WTC11 (cell line): ENCODE measurements around the gene EEF1AKMT3.

ENCODE experiments used
- CREB1 ChIP-seq: sonication (generic); formaldehyde crosslinking; IDR thresholded peaks from 2 replicates; pipeline ENCODE4 v1.8.0; 2023; ENCODE audit warnings: mild to moderate bottlenecking, missing genetic modification reagents
- MYBL2 ChIP-seq: sonication (generic); formaldehyde crosslinking; IDR thresholded peaks from 2 replicates; pipeline ENCODE4 v1.8.1; 2023; ENCODE audit warnings: mild to moderate bottlenecking, moderate library complexity, missing genetic modification reagents
- NFYB ChIP-seq: sonication (generic); formaldehyde crosslinking; conservative IDR thresholded peaks from 2 replicates; pipeline ENCODE4 v1.8.0; 2022; ENCODE audit warnings: low read depth, missing genetic modification reagents
- SP1 ChIP-seq: sonication (generic); formaldehyde crosslinking; conservative IDR thresholded peaks from 2 replicates; pipeline ENCODE4 v1.8.1; 2022; ENCODE audit warnings: missing genetic modification reagents
- ZNF121 ChIP-seq: sonication (generic); formaldehyde crosslinking; IDR thresholded peaks from 2 replicates; pipeline ENCODE4 v1.8.0; 2023; ENCODE audit warnings: missing genetic modification reagents
- TF ChIP-seq, protein P1 (sequence below): fragments of 200-600 bp; IDR thresholded peaks from 2 replicates; pipeline ENCODE4 v1.8.0; 2022; ENCODE audit warnings: antibody characterized with exemption
- TF ChIP-seq, protein P2 (sequence below): sonication (generic); formaldehyde crosslinking; IDR thresholded peaks from 2 replicates; pipeline ENCODE4 v1.8.1; 2023; ENCODE audit warnings: mild to moderate bottlenecking, missing genetic modification reagents, moderate library complexity
- TF ChIP-seq, protein P3 (sequence below): fragments of 250-450 bp; sonication (Bioruptor Pico); conservative IDR thresholded peaks from 2 replicates; pipeline ENCODE4 v1.9.0; 2021; ENCODE audit warnings: mild to moderate bottlenecking

DNA sequence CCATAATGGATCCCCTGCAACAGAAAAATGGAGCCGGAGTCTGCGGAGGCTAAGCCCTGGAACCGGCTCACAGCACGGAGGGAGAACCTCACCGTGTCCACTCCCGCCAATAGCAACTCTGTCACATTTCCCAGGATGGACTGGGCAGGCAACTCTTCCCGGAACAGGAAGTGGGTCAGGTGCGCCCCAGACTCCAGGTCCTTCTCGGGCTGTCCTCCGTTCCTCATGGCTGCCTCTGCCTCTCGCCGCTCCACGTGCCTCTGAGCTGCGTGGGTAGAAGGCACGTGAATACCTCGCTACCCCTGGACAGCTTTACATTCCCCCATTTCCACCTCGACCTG lies 7.8 kb upstream of the EEF1AKMT3 start:
- TF ChIP-seq, protein P1, sequence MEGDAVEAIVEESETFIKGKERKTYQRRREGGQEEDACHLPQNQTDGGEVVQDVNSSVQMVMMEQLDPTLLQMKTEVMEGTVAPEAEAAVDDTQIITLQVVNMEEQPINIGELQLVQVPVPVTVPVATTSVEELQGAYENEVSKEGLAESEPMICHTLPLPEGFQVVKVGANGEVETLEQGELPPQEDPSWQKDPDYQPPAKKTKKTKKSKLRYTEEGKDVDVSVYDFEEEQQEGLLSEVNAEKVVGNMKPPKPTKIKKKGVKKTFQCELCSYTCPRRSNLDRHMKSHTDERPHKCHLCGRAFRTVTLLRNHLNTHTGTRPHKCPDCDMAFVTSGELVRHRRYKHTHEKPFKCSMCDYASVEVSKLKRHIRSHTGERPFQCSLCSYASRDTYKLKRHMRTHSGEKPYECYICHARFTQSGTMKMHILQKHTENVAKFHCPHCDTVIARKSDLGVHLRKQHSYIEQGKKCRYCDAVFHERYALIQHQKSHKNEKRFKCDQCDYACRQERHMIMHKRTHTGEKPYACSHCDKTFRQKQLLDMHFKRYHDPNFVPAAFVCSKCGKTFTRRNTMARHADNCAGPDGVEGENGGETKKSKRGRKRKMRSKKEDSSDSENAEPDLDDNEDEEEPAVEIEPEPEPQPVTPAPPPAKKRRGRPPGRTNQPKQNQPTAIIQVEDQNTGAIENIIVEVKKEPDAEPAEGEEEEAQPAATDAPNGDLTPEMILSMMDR = no peak
- TF ChIP-seq, protein P2, sequence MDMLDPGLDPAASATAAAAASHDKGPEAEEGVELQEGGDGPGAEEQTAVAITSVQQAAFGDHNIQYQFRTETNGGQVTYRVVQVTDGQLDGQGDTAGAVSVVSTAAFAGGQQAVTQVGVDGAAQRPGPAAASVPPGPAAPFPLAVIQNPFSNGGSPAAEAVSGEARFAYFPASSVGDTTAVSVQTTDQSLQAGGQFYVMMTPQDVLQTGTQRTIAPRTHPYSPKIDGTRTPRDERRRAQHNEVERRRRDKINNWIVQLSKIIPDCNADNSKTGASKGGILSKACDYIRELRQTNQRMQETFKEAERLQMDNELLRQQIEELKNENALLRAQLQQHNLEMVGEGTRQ (CRISPR knock-in tag) = peak; percentile 34
- TF ChIP-seq ZNF121 (CRISPR knock-in tag) = no peak
- TF ChIP-seq CREB1 (CRISPR knock-in tag) = no peak
- TF ChIP-seq, protein P3, sequence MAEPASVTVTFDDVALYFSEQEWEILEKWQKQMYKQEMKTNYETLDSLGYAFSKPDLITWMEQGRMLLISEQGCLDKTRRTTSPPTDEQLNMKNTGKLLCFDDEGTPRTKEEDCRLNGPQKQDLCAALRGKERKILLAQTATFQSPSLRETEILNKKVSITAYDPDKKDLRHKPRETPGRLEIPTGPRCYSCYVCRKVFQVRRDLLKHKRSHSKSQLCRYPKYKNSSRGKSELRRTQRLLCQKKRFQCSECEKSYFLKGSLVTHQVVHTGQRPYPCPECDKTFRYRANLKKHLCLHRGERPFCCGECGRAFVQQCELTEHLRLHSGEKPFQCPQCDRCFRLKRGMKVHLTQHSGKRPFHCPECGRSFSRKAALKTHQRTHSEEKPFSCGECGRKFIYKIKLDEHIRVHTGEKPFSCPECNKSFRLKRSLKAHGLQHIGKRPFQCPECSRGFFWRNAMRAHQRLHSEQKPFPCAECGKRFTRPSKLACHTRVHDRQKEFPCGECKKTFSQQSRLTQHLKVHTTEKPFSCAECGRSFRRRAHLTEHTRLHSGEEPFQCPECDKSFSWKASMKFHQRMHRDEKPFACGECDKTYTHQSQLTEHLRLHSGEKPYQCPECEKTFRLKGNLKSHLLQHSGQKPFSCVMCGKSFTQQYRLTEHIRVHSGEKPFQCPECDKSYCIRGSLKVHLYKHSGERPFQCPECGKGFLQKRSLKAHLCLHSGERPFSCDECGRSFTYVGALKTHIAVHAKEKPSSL = no peak
- TF ChIP-seq SP1 (CRISPR knock-in tag) = peak; percentile 15; the same call in 1 of the 2 replicates
- no peak for TF ChIP-seq NFYB (CRISPR knock-in tag)
- TF ChIP-seq MYBL2 (CRISPR knock-in tag) = no peak
